ENCODE results near the gene CELSR3.
A peak's percentile ranks its signal among the peaks of the same experiment; 100 is the strongest.

The CELSR3 gene

DNA sequence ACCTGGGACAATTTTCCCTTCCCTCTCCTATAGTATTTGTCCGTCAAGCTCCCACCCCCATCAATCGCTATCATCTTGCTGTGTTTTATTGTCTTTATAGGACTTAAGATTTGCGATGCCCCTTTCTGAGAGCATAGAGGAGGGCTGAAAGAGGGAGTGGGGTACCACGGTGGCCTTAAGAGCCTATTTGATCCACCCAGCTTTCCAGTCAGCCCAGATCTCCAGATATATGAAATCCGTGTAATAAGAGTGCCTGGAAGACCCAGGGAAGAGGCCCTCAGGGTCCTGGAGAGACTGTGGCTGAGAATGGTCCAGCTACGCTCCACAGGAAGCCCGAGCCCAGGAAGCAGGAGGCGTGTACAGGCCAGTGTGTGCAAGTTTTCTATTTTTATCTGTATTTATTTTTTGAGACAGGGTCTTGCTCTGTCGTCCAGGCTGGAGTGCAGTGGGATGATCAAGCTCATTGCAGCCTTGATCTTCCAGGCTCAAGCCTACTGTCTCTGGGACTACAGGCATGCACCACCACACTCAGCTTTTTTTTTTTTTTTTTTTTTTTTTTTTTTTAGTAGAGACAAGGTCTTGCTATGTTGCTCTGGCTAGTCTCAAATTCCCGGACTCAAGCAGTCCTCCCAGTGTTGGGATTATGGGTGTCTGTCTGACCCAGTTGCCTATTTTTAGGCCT is 24.0 kb upstream of the CELSR3 start:
- DNase-seq, result no peak

DNA sequence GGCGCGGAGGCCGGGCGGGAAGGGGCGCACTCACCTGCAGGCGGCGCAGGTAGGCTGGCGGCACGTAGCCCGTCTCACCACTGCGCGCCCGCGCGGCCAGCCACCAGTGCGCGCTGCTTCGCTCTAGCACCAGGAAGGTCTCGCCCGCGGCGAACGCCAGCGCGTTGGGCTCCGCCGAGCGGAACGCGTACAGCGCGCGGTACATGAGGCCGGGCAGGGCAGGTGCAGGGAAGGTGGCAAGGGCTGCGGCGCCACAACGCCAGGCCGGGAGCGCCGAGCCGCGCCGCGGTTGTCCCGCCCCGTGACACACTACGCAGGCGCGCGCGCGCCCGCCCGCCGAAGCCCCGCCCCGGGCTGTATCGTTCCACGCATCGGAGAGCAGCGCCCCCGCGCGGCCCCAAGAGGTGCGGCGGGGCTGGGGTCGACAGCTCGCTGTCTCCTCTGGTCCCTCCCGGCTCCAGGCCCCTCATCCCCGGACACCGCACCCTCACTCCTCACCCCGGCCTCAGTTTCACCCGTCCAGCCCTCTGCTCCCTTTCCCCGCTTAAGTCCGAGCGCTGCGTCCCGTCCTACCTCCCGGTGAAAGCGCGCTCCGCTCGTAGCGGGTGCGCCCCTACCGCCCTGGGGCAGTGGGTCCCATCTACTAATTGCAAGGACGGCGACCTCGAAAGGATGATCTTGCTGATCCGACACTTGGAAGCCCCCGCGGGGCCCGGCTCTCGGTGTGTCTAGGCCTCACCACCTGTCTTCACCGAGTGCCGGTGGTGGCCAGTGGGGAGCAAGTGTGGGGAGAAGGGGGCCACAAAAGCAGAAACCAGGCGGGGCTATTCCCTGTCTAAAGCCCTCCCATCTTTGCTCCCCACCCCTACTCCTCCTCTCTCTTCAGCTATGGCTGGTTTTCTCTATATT is 23.2 kb upstream of the CELSR3 start, which contains the start of gene NCKIPSD:
Gene NCKIPSD, minus strand, starts transcription at position 313 of the 909 bp plus-strand sequence. Its CDS starts 108 bp downstream, at position 205.
- DNase-seq, result peak; percentile 83

DNA sequence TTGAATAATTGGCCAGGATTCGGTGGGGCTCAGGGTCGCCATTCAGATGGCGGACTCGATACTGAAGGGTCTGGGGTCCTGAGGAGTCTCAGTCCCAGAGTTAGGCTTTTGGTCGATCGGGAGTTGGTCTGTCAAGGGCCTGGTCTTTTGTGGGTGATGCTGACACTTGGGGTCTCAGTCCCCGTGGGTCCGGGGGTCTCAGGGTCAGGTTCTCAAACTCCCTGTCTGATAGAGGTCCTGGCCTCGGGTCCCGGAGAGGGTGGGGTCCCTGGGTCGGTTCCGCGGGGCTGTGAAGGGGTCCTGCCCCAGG is 22.6 kb upstream of the CELSR3 start:
- DNase-seq, result no peak

DNA sequence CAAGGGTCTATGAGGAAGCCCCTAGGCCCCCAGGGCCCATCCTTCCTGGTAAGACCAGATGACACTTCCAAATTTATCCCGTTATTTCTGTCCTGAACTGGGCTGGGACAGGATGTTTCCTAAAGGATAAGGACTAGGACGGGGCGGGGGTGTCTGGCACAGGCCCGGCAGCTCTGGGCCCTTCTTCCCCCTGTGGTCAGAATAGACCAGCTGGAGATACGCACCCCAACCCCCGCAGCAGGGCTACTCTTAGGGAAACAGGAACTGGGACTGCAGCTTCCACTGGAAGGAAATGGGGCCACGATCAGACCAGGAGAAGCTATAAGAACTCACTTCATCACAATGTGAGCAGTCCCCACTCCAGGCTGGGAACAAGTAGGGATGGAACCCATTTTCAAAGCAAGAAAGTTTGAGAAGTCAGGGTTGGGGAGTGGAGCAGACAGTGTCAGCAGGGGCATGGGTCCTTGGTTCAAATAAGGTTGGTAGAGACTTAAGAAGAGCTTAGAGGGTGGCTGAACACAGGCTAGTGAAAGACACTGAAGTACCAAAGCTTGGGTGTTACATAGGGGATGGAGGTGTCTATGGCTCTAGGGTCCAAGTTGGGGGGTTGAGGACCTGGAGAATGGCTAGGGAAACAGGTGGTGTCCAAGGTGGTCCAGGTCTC is 21.9 kb upstream of the CELSR3 start:
- DNase-seq, result no peak

DNA sequence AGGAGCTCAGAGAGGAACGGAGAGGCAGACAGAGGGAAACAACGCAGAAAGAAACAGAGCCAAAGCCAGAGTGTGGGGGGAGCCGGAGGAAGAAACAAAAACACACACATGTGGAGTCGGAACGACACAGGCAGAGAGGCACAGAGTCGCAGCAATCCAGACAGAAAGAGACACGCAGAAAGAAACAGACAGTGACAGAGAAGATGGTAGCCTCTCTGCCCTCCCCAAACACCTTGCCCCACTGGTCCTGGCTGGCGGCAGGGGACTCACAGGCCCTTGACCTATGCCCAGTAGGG is 21.3 kb upstream of the CELSR3 start:
- no peak for DNase-seq

DNA sequence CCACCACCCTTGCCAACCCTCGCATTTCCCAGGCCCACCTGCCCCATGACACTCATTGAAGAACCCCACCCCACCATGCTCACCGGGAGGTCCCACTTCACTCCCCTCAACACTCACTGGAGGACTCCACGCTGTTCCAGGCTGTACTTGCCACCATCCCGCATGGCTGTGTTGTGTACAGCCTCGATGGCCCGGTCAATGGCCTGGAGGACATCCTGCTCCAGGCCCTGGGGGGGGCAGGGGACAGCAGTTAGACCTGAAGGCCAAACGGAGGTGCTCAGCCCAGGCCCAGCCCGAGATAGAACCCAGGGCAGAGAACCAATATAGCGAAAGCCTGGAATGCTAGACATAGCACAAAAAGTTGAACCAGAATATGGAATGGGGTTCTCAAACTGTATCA is 20.1 kb upstream of the CELSR3 start:
- DNase-seq, result no peak

DNA sequence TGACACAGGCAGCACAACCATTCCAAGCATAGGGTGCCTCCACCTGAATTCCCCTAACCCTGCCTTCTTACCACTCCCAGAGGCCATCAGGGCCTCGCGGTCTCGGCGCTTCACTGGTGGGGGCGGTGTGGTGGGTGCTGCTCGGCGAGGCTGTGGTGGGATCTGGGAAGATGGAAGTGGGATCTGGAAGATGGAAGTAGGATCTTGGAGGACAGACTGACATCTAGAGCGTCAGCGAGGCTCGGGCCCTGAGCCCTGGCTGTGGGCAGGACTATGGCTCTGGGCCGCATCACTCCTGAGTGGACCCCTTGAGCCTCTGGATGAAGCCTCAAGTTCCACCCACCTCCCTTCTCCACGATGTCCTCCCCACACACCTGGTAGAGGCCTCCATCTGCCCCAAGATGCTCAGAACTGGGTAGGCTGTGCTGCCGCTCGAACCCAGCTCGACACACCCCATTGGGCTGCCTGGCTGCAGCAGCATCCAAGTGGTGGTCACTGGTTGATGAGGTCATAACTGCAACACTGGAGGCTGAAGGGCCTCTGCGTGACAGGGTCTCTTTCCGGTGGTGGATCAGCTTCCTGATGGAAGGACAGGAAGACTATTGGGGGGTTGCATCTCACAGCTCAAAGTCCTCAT is 19.4 kb upstream of the CELSR3 start:
- DNase-seq, result no peak

DNA sequence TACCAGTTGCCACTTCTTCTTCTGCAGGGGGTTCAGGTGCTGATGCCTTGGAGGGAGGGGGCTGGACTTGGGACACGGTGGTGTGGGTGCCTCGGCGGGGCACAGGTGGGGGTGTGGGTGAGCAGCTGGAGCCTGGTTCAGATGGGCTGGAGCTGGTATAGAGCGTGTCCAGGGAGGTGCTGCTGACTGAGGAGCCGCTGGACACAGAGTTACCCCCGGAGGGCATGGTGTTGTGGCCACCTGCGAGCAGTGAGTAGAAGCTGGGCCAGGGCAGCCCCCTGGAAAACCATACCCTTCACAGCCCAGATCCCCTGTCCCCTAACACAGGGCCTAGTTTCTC is 18.8 kb upstream of the CELSR3 start:
- no peak for DNase-seq

DNA sequence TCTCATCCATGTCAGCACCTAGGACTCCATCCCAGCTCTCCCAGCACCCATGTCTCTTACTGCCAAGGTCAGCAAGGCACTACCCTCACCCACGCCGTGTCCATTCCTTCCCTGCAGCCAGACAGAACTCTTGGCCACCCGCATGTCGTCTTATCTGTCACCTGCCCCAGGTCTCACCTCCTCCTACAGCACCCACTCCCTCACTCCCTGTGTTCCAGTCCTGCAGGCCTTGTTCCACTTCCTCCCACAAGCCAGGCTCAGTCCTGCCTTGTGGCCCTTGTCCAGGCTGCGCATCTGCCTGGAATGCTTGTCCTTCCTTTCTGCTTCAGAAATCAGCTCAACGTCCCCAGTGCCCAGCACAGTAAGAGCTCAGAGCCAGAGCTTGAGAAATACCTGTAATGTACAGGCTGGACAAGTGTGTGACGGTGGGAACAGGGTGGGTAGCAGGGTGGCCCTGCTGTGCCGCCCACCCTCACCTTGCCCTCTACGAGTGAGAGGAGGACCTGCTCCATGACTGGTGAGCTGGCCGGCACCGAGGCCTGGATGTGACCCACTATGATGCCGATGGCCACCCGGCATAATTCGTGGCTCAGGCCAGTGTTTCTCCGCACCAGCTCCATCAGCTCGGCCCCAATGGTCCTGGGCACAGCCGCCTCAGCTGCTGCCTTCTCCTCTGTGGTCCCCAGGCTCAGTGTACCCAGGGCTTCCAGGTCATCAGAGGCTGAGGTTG is 18.3 kb upstream of the CELSR3 start:
- no peak for DNase-seq

DNA sequence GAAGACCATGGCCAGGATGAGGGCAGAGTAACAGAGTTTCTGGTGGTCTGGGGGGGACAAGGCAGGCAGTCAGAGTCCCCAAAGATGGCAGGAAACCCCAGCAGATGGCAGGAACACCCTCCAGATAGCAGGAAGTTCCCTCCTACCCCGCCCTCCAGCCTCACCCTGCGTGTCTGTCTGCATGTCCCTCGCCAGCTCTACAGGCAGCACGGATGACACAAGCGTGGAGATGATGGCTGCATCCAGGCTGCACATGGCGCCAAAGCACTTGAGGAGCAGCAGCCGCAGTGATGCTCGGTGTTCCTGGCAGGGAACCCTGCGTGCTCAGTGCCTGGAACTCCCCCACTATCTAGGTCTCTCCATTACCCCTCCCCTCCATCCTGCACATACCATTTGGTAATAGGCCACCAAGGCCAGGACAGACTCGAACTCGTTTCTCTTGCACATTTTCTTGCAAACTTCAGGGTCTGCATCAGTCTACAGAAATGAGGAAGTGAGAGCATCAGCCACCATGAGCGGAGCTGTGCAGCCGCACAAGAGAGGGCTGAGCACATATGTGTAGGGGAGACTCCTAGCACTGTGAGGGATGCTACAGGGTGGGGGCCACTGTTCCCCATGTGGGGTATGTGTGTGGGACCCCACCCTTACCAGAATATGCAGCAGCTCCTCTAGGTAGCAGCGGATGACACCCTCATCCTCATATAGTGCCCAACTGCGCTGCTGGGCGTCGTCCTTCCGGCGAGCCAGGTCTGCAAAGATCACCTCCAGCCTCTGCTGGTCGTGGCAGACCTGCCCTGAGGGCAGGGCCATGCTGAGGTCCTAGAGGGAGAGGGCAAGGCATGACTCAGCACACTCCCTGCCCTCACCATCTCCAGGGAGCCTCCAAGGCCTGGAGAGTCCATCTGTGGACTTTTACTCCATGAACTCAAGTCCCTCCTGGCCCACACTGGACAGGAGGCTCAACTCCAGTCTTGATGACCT is 17.0 kb upstream of the CELSR3 start:
- no peak for DNase-seq

DNA sequence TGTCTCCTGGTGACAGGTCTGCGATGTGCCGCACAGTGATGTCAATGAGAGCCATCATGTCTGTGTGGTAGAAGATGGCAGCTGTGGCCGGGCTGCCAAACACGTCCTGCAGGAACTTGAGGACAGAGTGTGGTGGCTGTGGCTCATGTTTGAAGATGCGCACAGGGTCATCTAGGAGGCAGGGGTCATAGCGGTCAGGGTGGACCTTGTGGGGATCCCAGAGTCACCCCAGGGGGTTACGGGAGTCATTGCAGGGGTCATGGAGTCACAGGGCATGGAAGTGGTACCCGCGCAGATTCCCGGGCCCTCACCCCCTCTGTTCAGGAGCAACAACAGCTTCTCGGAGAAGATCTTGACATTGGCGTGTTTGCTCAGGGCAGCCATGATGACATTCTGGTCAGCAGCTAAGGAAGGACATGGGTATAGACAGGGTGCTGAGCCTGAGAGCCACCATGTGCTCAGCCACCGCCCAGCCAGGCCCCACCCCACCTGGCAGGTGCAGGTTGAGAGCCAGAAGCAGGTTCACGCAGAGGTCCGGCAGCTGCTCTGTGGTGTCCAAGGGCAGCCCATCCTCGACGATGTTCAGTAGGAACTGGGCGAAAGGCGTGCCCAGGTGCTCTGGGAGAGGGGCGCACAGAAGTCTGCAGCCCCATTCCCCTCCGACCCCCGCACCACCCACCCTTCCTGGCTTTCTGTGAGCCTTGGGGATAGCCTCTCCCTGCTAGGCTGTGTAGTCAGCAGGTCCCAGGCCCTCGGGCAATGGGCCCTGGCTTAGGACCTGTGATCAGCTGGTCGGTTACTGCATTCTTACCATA is 16.1 kb upstream of the CELSR3 start:
- no peak for DNase-seq

DNA sequence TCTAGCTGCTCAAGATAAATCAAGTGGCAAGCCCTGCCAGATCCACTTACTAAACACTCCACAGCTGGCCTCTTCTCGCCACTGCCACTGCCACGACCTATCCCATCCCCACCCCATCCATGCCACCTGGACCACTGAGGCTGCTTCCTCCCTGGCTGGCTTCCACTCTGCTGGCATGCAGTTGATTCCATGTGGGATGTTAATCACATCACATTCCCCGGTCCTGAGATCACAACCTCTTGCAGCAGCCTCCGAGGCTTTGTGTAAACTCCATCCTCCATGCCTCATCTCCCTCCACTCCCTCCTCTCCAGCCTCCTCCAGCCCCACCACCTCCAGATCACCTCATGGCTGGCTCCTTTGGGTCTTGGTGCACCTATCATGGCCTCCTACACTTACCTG is 15.4 kb upstream of the CELSR3 start:
- no peak for DNase-seq

DNA sequence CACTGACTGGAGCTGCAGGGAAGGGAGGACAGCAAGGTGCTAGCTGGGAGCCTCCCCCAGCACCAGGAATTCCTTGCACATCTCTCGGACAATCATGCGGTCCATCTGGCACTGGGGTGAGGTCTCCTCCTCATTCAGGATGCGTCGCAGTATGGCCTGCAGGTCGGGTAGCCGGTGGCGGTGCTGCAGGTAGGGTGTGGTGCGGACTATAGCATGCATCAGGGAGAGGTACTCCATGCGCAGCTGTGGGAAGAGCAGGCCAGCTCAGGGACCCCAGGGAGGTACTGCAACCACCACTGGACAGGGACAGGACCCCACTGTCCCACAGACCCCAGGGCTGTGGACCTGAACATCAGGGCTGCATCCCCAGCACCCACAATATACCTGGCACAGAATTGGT is 11.8 kb upstream of the CELSR3 start:
- no peak for DNase-seq

DNA sequence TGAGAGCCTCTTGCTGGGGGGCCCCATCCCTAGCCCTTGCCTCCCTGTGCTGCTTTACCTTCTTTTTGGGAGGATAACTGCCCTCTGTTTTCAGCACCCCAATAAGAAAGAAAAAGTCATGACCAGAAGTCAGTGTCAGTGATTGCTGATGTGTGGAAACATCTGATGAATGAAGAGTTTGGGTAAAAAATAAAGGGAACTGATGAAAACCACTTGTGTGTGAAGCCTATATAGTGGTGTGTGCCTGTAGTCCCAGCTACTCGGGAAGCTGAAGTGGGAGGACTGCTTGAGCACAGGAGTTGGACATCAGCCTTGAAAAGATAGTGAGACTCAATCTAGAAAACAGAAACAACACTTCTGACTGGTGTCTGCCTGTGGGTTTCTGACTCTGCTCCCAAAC is 9.8 kb upstream of the CELSR3 start:
- no peak for DNase-seq

DNA sequence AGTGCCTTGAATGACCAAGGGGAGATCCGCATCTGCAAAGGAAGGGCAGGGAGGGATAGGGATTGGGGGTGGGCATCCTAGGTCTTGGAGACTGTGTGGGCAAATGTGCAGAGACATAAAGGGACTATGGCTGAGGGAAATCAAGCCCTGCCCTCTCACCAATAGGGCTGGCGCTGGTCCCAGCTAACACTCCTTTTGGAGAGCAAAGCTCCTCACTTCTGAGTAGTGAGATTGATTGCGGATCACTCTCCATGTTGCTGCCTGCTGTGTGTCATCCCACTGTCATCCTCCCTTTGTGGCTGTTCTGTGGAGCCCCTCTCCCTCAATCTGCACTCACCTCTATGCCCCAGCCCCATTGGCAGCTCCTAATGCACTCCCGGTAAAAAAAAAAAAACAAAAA is 2.2 kb upstream of the CELSR3 start:
- no peak for DNase-seq

DNA sequence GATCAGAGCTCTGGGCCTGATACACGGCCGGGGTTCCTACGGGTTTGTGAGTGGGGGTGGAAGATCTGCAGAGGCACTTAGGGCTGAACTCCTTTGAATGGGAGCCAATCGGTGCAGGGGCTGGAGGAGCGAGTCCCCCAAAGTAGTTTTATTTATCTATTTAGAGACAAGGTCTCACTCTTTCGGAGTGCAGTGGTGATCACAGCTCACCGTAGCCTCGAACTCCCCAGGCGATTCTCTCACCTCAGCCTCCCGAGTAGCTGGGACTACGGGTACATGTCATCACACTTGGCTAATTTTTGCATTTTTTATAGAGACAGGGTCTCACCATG is 1.6 kb upstream of the CELSR3 start:
- no peak for DNase-seq

DNA sequence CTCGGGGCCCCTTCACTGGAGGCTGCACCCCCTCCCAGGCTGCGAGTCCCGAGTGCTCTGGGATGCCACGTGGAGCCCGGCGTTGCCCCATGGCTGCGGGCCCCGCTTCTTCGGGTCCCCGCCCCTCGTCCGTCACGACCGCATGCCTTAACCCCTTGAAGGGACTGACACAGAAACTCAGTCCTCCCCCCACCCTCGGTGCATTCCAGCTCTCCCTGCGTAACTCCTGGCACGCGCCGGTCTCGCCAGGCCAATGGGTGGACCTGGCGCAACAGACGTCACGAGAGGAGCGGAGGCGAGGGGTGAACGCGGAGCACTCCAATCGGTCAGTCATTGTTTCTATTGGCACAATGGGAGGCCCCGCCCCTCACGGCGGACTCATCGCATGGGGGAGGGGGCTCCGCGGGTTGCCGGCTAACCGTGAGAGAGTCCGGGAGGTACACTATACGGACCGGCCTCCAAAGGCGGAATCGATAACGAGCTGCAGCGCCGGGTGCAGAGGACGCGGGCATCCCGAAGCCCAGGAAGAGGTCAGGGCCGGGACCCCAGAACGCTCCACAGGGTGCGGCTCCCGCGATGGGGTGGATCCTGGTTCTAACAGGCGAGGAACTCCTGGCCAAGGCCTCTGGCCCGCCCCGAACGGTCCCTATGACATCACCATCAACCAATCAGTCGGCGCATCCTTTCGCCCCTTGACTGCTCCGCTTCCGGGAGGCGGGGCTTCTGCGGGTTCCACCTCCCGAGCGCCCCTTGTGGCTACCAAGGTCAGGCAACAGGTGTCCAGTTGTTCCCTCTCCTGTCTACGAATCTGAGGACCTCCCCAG is 1.0 kb upstream of the CELSR3 start:
- peak; percentile 88 for DNase-seq

DNA sequence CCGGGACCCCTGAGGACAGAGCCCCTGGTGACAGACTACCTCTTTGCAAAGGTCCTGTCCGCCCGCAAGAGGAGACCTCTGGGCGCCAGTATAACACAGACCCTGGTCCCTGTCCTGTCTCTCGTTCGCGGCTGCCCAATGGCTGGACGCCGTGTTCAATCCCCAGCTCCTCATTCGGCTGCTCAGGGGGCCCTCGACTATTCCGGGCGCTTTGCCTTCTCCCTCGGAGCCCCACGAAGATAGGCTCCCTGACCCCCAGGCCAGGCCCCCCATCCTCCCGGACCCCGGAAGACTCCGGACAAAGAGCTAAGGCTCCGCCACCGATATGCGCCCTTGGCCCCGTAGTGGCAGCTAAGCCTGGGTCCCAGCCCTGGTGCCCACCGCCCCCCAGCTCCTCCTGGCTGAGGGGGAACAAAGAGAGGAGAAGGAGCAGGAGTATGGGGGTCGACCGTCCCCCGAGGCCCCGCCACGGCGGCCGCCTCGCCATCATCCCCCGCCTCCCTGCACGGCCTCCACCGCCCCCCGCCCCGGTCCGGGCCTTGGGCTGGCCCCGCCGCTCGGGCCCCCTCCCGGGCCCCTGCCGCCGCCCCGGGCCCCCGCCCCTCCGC is 437 bp downstream of the CELSR3 start:
- no peak for DNase-seq

DNA sequence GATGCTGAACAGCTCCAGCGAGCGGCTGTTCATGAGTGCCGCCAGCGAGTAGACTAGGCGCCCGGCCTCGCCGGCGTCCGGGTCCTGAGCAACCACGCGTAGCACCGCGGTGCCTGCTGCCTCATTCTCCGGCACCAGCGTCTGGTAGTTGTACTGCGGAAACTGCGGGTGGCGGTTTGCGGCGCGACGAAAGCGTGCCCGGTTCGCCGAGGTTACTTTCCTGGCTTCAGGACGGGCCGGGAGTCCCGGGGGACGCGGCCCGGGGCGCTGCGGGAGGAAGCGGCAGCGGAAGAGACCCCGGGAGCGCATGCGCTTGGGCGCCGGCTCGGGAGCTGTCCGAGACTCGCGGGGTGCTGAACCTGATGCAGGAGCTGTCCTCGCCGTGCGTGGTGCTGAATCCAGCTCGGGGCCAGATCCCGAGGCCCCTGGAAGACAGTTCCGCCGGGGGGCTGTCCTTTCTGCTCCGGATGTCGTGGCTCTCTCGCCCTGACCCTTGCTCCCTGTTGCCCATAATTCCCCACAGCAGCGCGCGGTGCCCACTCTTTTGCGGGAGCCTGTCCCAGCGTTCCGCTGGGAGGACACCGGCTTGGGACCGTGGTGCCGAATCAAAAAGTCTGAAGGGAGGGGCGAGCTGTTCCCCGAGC is 1.1 kb downstream of the CELSR3 start:
- peak; percentile 56 for DNase-seq

All from CD4-positive, alpha-beta T cell treated with Interleukin-4 for 4 hours (primary cell).